HepG2 (cell line): ENCODE measurements around the gene ZSCAN31. TPM values are rescaled to one million over a fixed set of nuclear protein-coding genes. Genes with fewer than 3 reads are reported as not detected.
A peak's percentile ranks its signal among the peaks of the same experiment; 100 is the strongest.

Source experiments
- FOSL1 ChIP-seq: sonication (generic); formaldehyde crosslinking; IDR thresholded peaks from 2 replicates; pipeline ENCODE4 v1.9.0; 2021; ENCODE audit warnings: missing genetic modification reagents, borderline replicate concordance
- GATA4 ChIP-seq: sonication (generic); IDR thresholded peaks from 2 replicates; pipeline ENCODE4 v1.6.1; 2016; ENCODE audit warnings: antibody characterized with exemption, low read depth, borderline replicate concordance
- HOXA5 ChIP-seq: sonication (generic); formaldehyde crosslinking; IDR thresholded peaks from 2 replicates; pipeline ENCODE4 v1.4.0; 2020; ENCODE audit warnings: missing genetic modification reagents
- RCOR2 ChIP-seq: IDR thresholded peaks from 2 replicates; pipeline ENCODE4 v1.6.1; 2016; ENCODE audit warnings: missing biosample characterization, missing genetic modification reagents
- RFX5 ChIP-seq: IDR thresholded peaks from 2 replicates; pipeline ENCODE4 v1.6.1; 2011; ENCODE audit warnings: low read depth, low read length, improper control_type of control experiment
- SALL1 ChIP-seq: sonication (generic); formaldehyde crosslinking; IDR thresholded peaks from 2 replicates; pipeline ENCODE4 v1.8.0; 2022; ENCODE audit warnings: mild to moderate bottlenecking, missing genetic modification reagents
- SPEN ChIP-seq: sonication (generic); formaldehyde crosslinking; IDR thresholded peaks from 2 replicates; pipeline ENCODE4 v1.5.1; 2020; ENCODE audit warnings: low read depth, mild to moderate bottlenecking, missing genetic modification reagents
- TP53 ChIP-seq: sonication (generic); formaldehyde crosslinking; conservative IDR thresholded peaks from 2 replicates; pipeline ENCODE4 v1.4.0; 2020; ENCODE audit warnings: missing genetic modification reagents
- ZNF224 ChIP-seq: sonication (generic); formaldehyde crosslinking; IDR thresholded peaks from 2 replicates; pipeline ENCODE4 v1.5.0; 2020; ENCODE audit warnings: mild to moderate bottlenecking, missing genetic modification reagents
- ZNF274 ChIP-seq: sonication (generic); formaldehyde crosslinking; IDR thresholded peaks from 2 replicates; pipeline ENCODE4 v1.5.1; 2020; ENCODE audit warnings: mild to moderate bottlenecking, missing genetic modification reagents
- ZNF703 ChIP-seq: sonication (generic); formaldehyde crosslinking; IDR thresholded peaks from 2 replicates; pipeline ENCODE4 v1.5.1; 2020; ENCODE audit warnings: missing genetic modification reagents, mild to moderate bottlenecking, moderate library complexity, borderline replicate concordance
- ZNF710 ChIP-seq: sonication (generic); formaldehyde crosslinking; IDR thresholded peaks from 2 replicates; pipeline ENCODE4 v1.5.0; 2020; ENCODE audit warnings: mild to moderate bottlenecking, missing genetic modification reagents, borderline replicate concordance
- ZNF841 ChIP-seq: sonication (generic); formaldehyde crosslinking; IDR thresholded peaks from 2 replicates; pipeline ENCODE4 v1.8.1; 2023; ENCODE audit warnings: missing genetic modification reagents, borderline replicate concordance
- ZNF891 ChIP-seq: sonication (generic); formaldehyde crosslinking; IDR thresholded peaks from 2 replicates; pipeline ENCODE4 v1.5.0; 2020; ENCODE audit warnings: mild to moderate bottlenecking, missing genetic modification reagents
- ZSCAN20 ChIP-seq: sonication (generic); formaldehyde crosslinking; IDR thresholded peaks from 2 replicates; pipeline ENCODE4 v1.4.0; 2020; ENCODE audit warnings: missing genetic modification reagents, mild to moderate bottlenecking, borderline replicate concordance
- ZSCAN9 ChIP-seq: IDR thresholded peaks from 2 replicates; pipeline ENCODE4 v1.6.1; 2016; ENCODE audit warnings: borderline replicate concordance
- polyA plus RNA-seq, 8 experiments: library from polyadenylated mRNA; depleted of rRNA in 3 of 8; stranded (reverse) in 7 of 8; unstranded in 1 of 8; fragments of >200 nt; fragmentation: Illumina TruSeq in 4 of 8; extraction: Trizol in 4 of 8; gene quantifications; 2 replicates each; pipeline versions ENCODE4 v1.2.1 to v1.2.3, GENCODE V29; 2011 to 2016; ENCODE audit warnings: low read depth in 4 of 8, missing spikeins in 1 of 8, mixed read lengths in 1 of 8; ENCODE audit not compliant: insufficient read depth in 1 of 8
- total RNA-seq, 5 experiments: library from RNA; depleted of rRNA; stranded (reverse); fragments of >200 nt; fragmentation: Illumina TruSeq; extraction: Trizol; gene quantifications; 2 replicates each; pipeline ENCODE4 v1.2.3, GENCODE V29; 2016; ENCODE audit warnings: low read depth in 1 of 5
- TF ChIP-seq, protein P1 (sequence below): sonication (generic); formaldehyde crosslinking; IDR thresholded peaks from 2 replicates; pipeline ENCODE4 v1.4.0; 2020; ENCODE audit warnings: mild to moderate bottlenecking, missing genetic modification reagents
- TF ChIP-seq, protein P2 (sequence below): sonication (generic); formaldehyde crosslinking; IDR thresholded peaks from 2 replicates; pipeline ENCODE4 v1.4.0; 2020; ENCODE audit warnings: missing genetic modification reagents, borderline replicate concordance
- TF ChIP-seq, protein P3 (sequence below): fragments of 450-650 bp; IDR thresholded peaks from 2 replicates; pipeline ENCODE4 v1.6.1; 2016

ZSCAN31 gene
- total and polyA plus RNA-seq, 2 of the 13 experiments (the other 11 are each of a cell fraction or from before 2014, with no cell fraction given) = 5.3 to 6.2 TPM

GRCh38 chr6:28349892-28350737, 14.2 kb upstream of the ZSCAN31 start, which contains the start of gene ZKSCAN3 (continued):
- TF ChIP-seq ZNF710 (CRISPR knock-in tag) (peak; percentile 82; the same call in 1 of the 2 replicates), GATA4 (no peak), RFX5 (no peak), SPEN (peak; percentile 91), ZSCAN9 (CRISPR knock-in tag) (peak; percentile 71; the same call in 1 of the 2 replicates), RCOR2 (CRISPR knock-in tag) (0 out of 2 replicates have a peak, but pooled peaks have one; percentile 49), SALL1 (CRISPR knock-in tag) (peak; percentile 88), ZSCAN20 (no peak), ZNF224 (peak; percentile 13; the same call in 1 of the 2 replicates), ZNF274 (peak; percentile 91), ZNF841 (CRISPR knock-in tag) (peak; percentile 66; the same call in 1 of the 2 replicates), ZNF703 (CRISPR knock-in tag) (no peak), FOSL1 (no peak), HOXA5 (CRISPR knock-in tag) (peak; percentile 19; the same call in 1 of the 2 replicates), TP53 (no peak), ZNF891 (CRISPR knock-in tag) (peak; percentile 93)
- TF ChIP-seq, protein P1, sequence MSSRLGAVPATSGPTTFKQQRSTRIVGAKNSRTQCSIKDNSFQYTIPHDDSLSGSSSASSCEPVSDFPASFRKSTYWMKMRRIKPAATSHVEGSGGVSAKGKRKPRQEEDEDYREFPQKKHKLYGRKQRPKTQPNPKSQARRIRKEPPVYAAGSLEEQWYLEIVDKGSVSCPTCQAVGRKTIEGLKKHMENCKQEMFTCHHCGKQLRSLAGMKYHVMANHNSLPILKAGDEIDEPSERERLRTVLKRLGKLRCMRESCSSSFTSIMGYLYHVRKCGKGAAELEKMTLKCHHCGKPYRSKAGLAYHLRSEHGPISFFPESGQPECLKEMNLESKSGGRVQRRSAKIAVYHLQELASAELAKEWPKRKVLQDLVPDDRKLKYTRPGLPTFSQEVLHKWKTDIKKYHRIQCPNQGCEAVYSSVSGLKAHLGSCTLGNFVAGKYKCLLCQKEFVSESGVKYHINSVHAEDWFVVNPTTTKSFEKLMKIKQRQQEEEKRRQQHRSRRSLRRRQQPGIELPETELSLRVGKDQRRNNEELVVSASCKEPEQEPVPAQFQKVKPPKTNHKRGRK (CRISPR knock-in tag) = no peak; the same call in 1 of the 2 replicates
- TF ChIP-seq, protein P2, sequence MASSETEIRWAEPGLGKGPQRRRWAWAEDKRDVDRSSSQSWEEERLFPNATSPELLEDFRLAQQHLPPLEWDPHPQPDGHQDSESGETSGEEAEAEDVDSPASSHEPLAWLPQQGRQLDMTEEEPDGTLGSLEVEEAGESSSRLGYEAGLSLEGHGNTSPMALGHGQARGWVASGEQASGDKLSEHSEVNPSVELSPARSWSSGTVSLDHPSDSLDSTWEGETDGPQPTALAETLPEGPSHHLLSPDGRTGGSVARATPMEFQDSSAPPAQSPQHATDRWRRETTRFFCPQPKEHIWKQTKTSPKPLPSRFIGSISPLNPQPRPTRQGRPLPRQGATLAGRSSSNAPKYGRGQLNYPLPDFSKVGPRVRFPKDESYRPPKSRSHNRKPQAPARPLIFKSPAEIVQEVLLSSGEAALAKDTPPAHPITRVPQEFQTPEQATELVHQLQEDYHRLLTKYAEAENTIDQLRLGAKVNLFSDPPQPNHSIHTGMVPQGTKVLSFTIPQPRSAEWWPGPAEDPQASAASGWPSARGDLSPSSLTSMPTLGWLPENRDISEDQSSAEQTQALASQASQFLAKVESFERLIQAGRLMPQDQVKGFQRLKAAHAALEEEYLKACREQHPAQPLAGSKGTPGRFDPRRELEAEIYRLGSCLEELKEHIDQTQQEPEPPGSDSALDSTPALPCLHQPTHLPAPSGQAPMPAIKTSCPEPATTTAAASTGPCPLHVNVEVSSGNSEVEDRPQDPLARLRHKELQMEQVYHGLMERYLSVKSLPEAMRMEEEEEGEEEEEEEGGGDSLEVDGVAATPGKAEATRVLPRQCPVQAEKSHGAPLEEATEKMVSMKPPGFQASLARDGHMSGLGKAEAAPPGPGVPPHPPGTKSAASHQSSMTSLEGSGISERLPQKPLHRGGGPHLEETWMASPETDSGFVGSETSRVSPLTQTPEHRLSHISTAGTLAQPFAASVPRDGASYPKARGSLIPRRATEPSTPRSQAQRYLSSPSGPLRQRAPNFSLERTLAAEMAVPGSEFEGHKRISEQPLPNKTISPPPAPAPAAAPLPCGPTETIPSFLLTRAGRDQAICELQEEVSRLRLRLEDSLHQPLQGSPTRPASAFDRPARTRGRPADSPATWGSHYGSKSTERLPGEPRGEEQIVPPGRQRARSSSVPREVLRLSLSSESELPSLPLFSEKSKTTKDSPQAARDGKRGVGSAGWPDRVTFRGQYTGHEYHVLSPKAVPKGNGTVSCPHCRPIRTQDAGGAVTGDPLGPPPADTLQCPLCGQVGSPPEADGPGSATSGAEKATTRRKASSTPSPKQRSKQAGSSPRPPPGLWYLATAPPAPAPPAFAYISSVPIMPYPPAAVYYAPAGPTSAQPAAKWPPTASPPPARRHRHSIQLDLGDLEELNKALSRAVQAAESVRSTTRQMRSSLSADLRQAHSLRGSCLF (CRISPR knock-in tag) = no peak
- TF ChIP-seq, protein P3, sequence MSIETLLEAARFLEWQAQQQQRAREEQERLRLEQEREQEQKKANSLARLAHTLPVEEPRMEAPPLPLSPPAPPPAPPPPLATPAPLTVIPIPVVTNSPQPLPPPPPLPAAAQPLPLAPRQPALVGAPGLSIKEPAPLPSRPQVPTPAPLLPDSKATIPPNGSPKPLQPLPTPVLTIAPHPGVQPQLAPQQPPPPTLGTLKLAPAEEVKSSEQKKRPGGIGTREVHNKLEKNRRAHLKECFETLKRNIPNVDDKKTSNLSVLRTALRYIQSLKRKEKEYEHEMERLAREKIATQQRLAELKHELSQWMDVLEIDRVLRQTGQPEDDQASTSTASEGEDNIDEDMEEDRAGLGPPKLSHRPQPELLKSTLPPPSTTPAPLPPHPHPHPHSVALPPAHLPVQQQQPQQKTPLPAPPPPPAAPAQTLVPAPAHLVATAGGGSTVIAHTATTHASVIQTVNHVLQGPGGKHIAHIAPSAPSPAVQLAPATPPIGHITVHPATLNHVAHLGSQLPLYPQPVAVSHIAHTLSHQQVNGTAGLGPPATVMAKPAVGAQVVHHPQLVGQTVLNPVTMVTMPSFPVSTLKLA = no peak
